HG03135 (cell line): ENCODE measurements around the gene TBX2.

Experiments used
- ATAC-seq: cut with Tn5 transposase; IDR thresholded peaks from one replicate; pipeline ENCODE4 v1.9.1; 2021; ENCODE audit warnings: mild to moderate bottlenecking, moderate library complexity; ENCODE audit not compliant: unreplicated experiment

Gene TBX2

GRCh38 chr17:61412860-61413660 is 13.4 kb downstream of the TBX2 start:
- ATAC-seq = no peak

GRCh38 chr17:61413661-61414126 is 14.1 kb downstream of the TBX2 start:
- ATAC-seq = no peak

GRCh38 chr17:61414141-61414935 is 14.7 kb downstream of the TBX2 start:
- ATAC-seq = no peak

- no peak for ATAC-seq
Measured at GRCh38 chr17:61414936-61415251, 15.3 kb downstream of the TBX2 start.

- ATAC-seq = no peak
Measured at GRCh38 chr17:61415374-61416210, 15.9 kb downstream of the TBX2 start.

DNA sequence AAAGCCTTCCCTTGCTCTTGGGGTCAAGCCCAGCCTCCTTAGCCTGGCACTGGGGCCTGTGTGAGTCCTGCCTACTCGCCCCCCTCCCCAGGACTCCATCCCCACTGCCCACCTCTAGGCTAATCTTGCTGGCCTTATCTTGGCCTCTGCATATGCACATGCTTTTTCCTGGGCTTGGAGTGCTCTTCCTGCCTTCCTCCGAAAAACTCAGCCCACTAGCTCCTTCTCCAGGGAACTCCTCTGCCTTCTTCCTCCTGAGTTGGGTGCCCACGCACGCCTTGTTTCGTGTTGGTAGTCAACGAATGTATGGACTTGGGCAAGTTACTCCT is 16.5 kb downstream of the TBX2 start:
- no peak for ATAC-seq

DNA sequence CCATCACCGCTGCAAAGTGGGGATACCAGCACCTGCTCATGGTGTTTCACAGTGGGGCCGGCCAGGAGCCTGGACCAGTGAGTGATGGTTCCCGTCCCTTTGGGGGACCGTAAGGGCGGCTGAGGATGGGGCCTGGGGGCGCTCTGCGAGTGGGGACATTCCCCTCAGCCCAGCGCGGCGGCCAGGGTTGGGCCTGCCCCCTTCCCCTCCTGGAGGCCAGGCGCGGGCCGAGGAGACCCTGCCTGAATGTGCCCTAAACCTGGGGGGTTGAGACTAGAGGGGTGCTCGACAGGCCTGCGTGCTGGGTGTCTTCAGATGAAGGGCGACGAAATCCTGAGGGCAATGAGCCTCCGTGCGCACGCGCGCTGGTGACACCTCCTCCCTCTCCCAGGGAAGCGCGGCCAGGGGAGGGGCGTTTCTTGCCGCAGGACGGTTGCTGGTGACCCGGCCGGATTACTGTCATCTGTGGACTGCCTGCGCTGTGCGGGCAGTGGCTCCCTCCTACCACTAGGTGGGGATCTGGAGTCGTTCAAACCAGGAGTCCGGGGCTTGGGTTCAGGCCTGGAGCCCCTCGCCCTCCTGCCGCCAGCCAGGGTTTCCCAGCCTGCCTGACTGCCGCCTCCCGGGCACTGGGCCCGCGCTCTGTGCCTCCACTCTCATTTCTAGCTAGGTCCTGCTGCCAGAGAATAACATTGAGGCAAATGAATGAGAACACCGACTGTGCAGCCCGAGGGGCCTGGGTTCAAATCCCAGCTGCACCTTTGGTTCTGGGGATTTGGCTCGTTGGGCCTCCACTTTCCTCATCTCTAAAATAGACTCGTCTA is 17.1 kb downstream of the TBX2 start:
- no peak for ATAC-seq

- no peak for ATAC-seq
Measured at GRCh38 chr17:61418449-61418848, 18.8 kb downstream of the TBX2 start.

- no peak for ATAC-seq
Measured at GRCh38 chr17:61419496-61420046, 19.9 kb downstream of the TBX2 start.

- ATAC-seq = no peak
Measured at GRCh38 chr17:61420052-61420451, 20.4 kb downstream of the TBX2 start.

- no peak for ATAC-seq
Measured at GRCh38 chr17:61420745-61421398, 21.2 kb downstream of the TBX2 start.

- ATAC-seq = no peak
Measured at GRCh38 chr17:61421460-61421859, 21.8 kb downstream of the TBX2 start.

DNA sequence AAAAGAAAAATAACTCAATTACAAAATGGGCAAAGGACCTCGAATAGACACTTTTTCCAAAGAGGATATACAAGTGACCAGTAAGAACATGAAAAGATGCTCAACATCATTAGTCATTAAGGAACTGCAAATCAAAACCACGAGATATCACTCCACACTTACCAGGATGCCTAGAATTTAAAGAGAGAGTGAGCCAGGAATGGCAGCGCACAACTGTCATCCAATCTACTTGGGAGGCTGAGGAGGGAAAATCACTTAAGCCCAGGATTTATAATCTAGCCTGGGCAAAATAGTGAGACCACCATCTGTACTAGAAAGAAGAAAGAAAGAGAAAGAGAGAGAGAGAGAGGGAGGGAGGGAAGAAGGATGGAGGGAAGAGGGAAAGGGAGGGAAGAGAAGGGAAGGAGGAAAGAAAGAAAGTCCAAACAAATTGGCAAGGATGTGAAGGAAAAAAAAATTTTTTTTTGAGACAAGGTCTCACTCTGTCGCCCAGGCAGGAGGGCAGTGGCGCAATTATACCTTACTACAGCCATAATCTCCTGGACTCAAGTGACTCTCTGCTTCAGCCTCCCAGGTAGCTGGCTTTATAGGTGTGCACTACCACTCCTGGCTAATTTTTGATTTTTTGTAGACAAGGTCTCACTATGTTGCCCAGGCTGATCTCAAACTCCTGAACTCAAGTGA is 22.6 kb downstream of the TBX2 start:
- ATAC-seq = no peak

- ATAC-seq = no peak
Measured at GRCh38 chr17:61422869-61423268, 23.2 kb downstream of the TBX2 start.

DNA sequence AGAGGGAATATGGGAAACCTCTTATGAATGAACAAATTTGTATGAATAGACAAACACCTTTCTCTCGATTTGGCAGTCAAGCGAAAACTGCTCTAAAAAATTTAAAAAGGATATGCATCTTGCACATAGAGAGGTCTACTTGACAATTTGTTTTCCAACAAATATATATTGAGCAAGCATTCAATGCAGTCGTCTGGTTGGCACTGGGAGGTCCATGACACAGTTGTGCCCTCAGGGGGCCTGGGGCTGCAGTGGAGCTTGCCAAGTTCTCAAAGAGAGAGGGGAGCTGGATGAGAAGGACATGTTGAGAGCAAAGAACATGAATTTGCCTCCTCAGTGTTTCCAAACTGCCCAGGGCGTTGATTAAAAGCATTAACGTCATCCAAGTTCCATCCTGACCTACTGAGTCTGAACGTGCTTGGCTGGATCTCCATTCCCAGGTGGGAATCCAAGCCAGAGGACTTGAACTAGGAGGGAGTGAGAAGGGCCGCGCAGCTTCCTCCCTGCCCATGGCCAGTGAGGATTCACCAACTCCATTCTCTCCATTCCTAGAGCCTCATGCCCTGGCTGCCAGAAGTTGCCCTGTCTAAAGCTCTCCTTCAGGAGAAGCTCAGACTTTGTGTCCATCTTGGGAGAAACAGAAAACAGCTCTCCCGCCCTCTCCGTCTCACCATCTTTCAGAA is 24.5 kb downstream of the TBX2 start:
- ATAC-seq = no peak

DNA sequence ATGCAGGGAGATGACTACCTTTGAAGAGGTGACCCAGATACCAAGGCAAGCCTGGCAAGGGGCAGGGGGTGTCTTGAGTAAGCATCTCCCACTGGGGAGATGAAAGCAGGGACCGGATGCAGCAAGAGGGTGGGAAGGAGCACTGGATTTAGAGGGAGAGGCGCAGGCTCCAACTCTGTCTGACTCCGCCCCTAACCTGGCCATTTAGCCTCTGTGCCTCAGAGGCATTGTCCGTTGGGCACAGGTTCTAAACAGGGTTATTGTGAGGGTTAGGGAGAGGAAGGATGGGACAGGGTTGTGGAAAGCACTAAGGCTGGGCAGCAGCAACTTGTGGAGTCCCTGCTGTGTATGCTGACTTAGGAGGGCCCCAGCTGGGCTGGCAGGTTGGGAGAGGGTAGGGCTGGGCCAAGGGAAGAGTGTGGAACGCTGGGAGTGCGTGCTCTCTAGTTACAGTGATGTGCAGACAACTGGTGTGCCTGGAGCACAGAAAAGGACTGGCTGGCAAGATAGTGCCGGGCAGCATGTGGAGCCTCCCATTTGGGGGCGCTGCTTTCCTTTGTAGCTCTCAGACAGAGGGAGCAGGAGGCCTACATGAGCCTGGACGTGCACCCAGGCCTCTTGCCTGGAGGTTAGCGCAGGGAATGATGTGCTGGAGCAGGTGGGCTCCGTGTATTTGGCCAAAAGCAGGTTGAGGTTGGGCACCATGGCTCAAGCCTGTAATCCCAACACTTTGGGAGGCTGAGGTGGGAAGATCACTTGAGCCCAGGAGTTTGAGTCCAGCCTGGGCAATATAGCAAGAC is 26.2 kb downstream of the TBX2 start:
- no peak for ATAC-seq

- ATAC-seq = no peak
Measured at GRCh38 chr17:61426482-61427304, 27.1 kb downstream of the TBX2 start.
